WTC11 (cell line): ENCODE measurements around the gene MEGF6. TPM values are rescaled to one million over a fixed set of nuclear protein-coding genes. Genes with fewer than 3 reads are reported as not detected.
A peak's percentile ranks its signal among the peaks of the same experiment; 100 is the strongest.

ENCODE experiments used
- ATAC-seq: fragments of 200-7000 bp; cut with Tn5 transposase; 2 replicates; pipeline ENCODE4 v1.10.0; 2021; ENCODE audit warnings: mild to moderate bottlenecking, moderate library complexity
- CTCF ChIA-PET: fragments of 300-600 bp; sonication (Branson Sonifier 250); formaldehyde crosslinking; loops from one replicate; lab custom pipeline; 2021; ENCODE audit warnings: antibody characterized with exemption; lab: Charles Lee
- POLR2A ChIA-PET: fragments of 350-600 bp; sonication (Branson Sonifier 250); formaldehyde crosslinking; loops from one replicate; lab custom pipeline; 2021; ENCODE audit warnings: antibody characterized with exemption; lab: Charles Lee
- DNase-seq: peaks from one replicate; pipeline ENCODE4 v3.0.0; 2021; ENCODE audit warnings: low spot score
- H3K27ac Mint-ChIP-seq: 2 replicates; pipeline ENCODE4 v1.8.0; 2021; ENCODE audit warnings: mixed read lengths
- H3K27me3 Mint-ChIP-seq: 2 replicates; pipeline ENCODE4 v1.8.0; 2021; ENCODE audit warnings: low read depth, mild to moderate bottlenecking, moderate library complexity, mixed read lengths
- H3K36me3 Mint-ChIP-seq: 2 replicates; pipeline ENCODE4 v1.8.0; 2021; ENCODE audit warnings: mixed read lengths
- H3K4me1 Mint-ChIP-seq: 2 replicates; pipeline ENCODE4 v1.8.0; 2022; ENCODE audit warnings: mixed read lengths
- H3K4me3 Mint-ChIP-seq: 2 replicates; pipeline ENCODE4 v1.8.0; 2021; ENCODE audit warnings: mild to moderate bottlenecking, moderate library complexity, mixed read lengths
- H3K9me3 Mint-ChIP-seq: 2 replicates; pipeline ENCODE4 v1.8.0; 2021; ENCODE audit warnings: mixed read lengths
- CBFB ChIP-seq: sonication (generic); formaldehyde crosslinking; IDR thresholded peaks from 2 replicates; pipeline ENCODE4 v1.8.1; 2022; ENCODE audit warnings: mild to moderate bottlenecking, low read depth, missing genetic modification reagents
- CREB1 ChIP-seq: sonication (generic); formaldehyde crosslinking; IDR thresholded peaks from 2 replicates; pipeline ENCODE4 v1.8.0; 2023; ENCODE audit warnings: mild to moderate bottlenecking, missing genetic modification reagents
- NFYB ChIP-seq: sonication (generic); formaldehyde crosslinking; conservative IDR thresholded peaks from 2 replicates; pipeline ENCODE4 v1.8.0; 2022; ENCODE audit warnings: low read depth, missing genetic modification reagents
- NR3C1 ChIP-seq: sonication (generic); formaldehyde crosslinking; conservative IDR thresholded peaks from 2 replicates; pipeline ENCODE4 v1.8.1; 2023; ENCODE audit warnings: low read depth, mild to moderate bottlenecking, missing genetic modification reagents
- PRDM15 ChIP-seq: sonication (generic); formaldehyde crosslinking; IDR thresholded peaks from 2 replicates; pipeline ENCODE4 v1.8.0; 2022; ENCODE audit warnings: missing genetic modification reagents
- PREB ChIP-seq: sonication (generic); formaldehyde crosslinking; IDR thresholded peaks from 2 replicates; pipeline ENCODE4 v1.8.1; 2022; ENCODE audit warnings: mild to moderate bottlenecking, missing genetic modification reagents, moderate library complexity, borderline replicate concordance
- TP53 ChIP-seq: sonication (generic); formaldehyde crosslinking; IDR thresholded peaks from 2 replicates; pipeline ENCODE4 v1.8.1; 2023; ENCODE audit warnings: mild to moderate bottlenecking, missing genetic modification reagents
- ZMAT4 ChIP-seq: fragments of 250-450 bp; sonication (Bioruptor Pico); IDR thresholded peaks from 2 replicates; pipeline ENCODE4 v1.9.0; 2021; ENCODE audit warnings: mild to moderate bottlenecking
- ZNF138 ChIP-seq: sonication (generic); formaldehyde crosslinking; conservative IDR thresholded peaks from 2 replicates; pipeline ENCODE4 v1.8.1; 2022; ENCODE audit warnings: mild to moderate bottlenecking, moderate library complexity, missing genetic modification reagents
- ZNF232 ChIP-seq: sonication (generic); formaldehyde crosslinking; IDR thresholded peaks from 2 replicates; pipeline ENCODE4 v1.8.0; 2022; ENCODE audit warnings: mild to moderate bottlenecking, missing genetic modification reagents
- total RNA-seq: library from RNA; stranded (reverse); gene quantifications from 3 replicates; pipeline ENCODE4 v1.2.3, GENCODE V29; 2021
- TF ChIP-seq, protein P1 (sequence below): sonication (generic); formaldehyde crosslinking; IDR thresholded peaks from 2 replicates; pipeline ENCODE4 v1.8.0; 2023; ENCODE audit warnings: missing genetic modification reagents, mild to moderate bottlenecking, borderline replicate concordance
- TF ChIP-seq, protein P2 (sequence below): sonication (generic); formaldehyde crosslinking; IDR thresholded peaks from 2 replicates; pipeline ENCODE4 v1.8.1; 2023; ENCODE audit warnings: mild to moderate bottlenecking, missing genetic modification reagents
- TF ChIP-seq, protein P3 (sequence below): sonication (generic); formaldehyde crosslinking; IDR thresholded peaks from 2 replicates; pipeline ENCODE4 v1.8.0; 2022; ENCODE audit warnings: mild to moderate bottlenecking, missing genetic modification reagents
- TF ChIP-seq, protein P4 (sequence below): sonication (generic); formaldehyde crosslinking; IDR thresholded peaks from 2 replicates; pipeline ENCODE4 v1.8.1; 2023; ENCODE audit warnings: mild to moderate bottlenecking, missing genetic modification reagents, moderate library complexity

Gene MEGF6
- total RNA-seq, 1 experiment from 2014 or later: 24.9 TPM

- TF ChIP-seq, protein P1, sequence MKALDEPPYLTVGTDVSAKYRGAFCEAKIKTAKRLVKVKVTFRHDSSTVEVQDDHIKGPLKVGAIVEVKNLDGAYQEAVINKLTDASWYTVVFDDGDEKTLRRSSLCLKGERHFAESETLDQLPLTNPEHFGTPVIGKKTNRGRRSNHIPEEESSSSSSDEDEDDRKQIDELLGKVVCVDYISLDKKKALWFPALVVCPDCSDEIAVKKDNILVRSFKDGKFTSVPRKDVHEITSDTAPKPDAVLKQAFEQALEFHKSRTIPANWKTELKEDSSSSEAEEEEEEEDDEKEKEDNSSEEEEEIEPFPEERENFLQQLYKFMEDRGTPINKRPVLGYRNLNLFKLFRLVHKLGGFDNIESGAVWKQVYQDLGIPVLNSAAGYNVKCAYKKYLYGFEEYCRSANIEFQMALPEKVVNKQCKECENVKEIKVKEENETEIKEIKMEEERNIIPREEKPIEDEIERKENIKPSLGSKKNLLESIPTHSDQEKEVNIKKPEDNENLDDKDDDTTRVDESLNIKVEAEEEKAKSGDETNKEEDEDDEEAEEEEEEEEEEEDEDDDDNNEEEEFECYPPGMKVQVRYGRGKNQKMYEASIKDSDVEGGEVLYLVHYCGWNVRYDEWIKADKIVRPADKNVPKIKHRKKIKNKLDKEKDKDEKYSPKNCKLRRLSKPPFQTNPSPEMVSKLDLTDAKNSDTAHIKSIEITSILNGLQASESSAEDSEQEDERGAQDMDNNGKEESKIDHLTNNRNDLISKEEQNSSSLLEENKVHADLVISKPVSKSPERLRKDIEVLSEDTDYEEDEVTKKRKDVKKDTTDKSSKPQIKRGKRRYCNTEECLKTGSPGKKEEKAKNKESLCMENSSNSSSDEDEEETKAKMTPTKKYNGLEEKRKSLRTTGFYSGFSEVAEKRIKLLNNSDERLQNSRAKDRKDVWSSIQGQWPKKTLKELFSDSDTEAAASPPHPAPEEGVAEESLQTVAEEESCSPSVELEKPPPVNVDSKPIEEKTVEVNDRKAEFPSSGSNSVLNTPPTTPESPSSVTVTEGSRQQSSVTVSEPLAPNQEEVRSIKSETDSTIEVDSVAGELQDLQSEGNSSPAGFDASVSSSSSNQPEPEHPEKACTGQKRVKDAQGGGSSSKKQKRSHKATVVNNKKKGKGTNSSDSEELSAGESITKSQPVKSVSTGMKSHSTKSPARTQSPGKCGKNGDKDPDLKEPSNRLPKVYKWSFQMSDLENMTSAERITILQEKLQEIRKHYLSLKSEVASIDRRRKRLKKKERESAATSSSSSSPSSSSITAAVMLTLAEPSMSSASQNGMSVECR: no peak
- TF ChIP-seq ZNF232: no peak
- TF ChIP-seq, protein P2, sequence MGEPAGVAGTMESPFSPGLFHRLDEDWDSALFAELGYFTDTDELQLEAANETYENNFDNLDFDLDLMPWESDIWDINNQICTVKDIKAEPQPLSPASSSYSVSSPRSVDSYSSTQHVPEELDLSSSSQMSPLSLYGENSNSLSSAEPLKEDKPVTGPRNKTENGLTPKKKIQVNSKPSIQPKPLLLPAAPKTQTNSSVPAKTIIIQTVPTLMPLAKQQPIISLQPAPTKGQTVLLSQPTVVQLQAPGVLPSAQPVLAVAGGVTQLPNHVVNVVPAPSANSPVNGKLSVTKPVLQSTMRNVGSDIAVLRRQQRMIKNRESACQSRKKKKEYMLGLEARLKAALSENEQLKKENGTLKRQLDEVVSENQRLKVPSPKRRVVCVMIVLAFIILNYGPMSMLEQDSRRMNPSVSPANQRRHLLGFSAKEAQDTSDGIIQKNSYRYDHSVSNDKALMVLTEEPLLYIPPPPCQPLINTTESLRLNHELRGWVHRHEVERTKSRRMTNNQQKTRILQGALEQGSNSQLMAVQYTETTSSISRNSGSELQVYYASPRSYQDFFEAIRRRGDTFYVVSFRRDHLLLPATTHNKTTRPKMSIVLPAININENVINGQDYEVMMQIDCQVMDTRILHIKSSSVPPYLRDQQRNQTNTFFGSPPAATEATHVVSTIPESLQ (CRISPR knock-in tag): no peak
Observed at GRCh38 chr1:3629561-3630160, 18.4 kb upstream of the MEGF6 start (continued).

DNA sequence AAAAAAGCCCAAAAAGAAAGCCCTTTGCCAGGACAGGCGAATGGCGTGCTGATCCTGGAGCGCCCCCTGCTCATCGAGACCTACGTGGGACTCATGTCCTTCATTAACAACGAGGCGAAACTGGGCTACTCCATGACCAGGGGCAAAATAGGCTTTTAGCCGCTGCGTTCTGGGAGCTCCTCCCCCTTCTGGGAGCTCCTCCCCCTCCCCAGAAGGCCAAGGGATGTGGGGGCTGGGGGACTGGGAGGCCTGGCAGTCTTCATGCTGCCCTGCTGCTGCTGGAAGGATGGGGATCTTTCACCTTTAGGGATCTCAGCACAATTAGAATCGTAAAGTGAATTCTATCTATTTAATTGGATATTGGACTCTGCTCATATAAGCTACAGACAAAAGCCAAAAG, 17.1 kb upstream of the MEGF6 start:
- peaks cover 19% of the 10 kb centered on the region for H3K36me3 Mint-ChIP-seq
- CTCF ChIA-PET: interaction anchor here (0.6 to 5.0 kb wide), 5 partner anchors 9 to 96 kb away, joined by 3 to 24 read pairs (median 4); partner anchors contain the start of gene TP73
- ATAC-seq (no peak), DNase-seq (peak; percentile 4)
- POLR2A ChIA-PET: no interaction called here
- H3K27ac Mint-ChIP-seq: no peak overlapping the region
- no peak for TF ChIP-seq PREB (CRISPR knock-in tag)
- TF ChIP-seq CBFB (CRISPR knock-in tag): no peak
- no peak for TF ChIP-seq NFYB (CRISPR knock-in tag)
- no peak for TF ChIP-seq ZNF138 (CRISPR knock-in tag)
- TF ChIP-seq CREB1 (CRISPR knock-in tag): no peak
- no peak for TF ChIP-seq ZMAT4
- TF ChIP-seq TP53 (CRISPR knock-in tag): no peak
- no peak for TF ChIP-seq NR3C1 (CRISPR knock-in tag)
- no peak for TF ChIP-seq PRDM15
- TF ChIP-seq, protein P3, sequence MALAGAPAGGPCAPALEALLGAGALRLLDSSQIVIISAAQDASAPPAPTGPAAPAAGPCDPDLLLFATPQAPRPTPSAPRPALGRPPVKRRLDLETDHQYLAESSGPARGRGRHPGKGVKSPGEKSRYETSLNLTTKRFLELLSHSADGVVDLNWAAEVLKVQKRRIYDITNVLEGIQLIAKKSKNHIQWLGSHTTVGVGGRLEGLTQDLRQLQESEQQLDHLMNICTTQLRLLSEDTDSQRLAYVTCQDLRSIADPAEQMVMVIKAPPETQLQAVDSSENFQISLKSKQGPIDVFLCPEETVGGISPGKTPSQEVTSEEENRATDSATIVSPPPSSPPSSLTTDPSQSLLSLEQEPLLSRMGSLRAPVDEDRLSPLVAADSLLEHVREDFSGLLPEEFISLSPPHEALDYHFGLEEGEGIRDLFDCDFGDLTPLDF (CRISPR knock-in tag): no peak
- TF ChIP-seq, protein P4, sequence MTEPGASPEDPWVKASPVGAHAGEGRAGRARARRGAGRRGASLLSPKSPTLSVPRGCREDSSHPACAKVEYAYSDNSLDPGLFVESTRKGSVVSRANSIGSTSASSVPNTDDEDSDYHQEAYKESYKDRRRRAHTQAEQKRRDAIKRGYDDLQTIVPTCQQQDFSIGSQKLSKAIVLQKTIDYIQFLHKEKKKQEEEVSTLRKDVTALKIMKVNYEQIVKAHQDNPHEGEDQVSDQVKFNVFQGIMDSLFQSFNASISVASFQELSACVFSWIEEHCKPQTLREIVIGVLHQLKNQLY (CRISPR knock-in tag): no peak
- H3K27me3 Mint-ChIP-seq: no peaks in the 10 kb centered on the region; the same call in 1 of the 2 replicates
- no peaks in the 10 kb centered on the region for H3K9me3 Mint-ChIP-seq
- no peak overlapping the region for H3K4me3 Mint-ChIP-seq
- H3K4me1 Mint-ChIP-seq: peaks cover 12% of the 10 kb centered on the region
